Activated B cell treated with CpG ODN at 0.5 μM for 24 hours (primary cell): Measurements from ENCODE around the gene GALNT2. TPM values are rescaled to one million over a fixed set of nuclear protein-coding genes. Genes with fewer than 3 reads are reported as not detected.

Experiments used
- ATAC-seq: fragments of 200-7000 bp; cut with Tn5 transposase; one replicate; pipeline ENCODE4 v1.10.0; 2021; ENCODE audit warnings: low read depth, mild to moderate bottlenecking, moderate library complexity
- CTCF ChIA-PET: fragments of 350-600 bp; sonication (Branson Sonifier 250); formaldehyde crosslinking; loops from one replicate; lab custom pipeline; 2021; ENCODE audit warnings: antibody characterized with exemption; lab: Charles Lee
- POLR2A ChIA-PET: fragments of 350-600 bp; sonication (Branson Sonifier 250); formaldehyde crosslinking; loops from one replicate; lab custom pipeline; 2021; ENCODE audit warnings: antibody characterized with exemption; lab: Charles Lee
- DNase-seq: peaks from one replicate; pipeline ENCODE4 v3.0.0; 2022
- H3K27ac Mint-ChIP-seq: one replicate; pipeline ENCODE4 v1.8.0; 2020; ENCODE audit warnings: mixed read lengths
- H3K27me3 Mint-ChIP-seq: one replicate; pipeline ENCODE4 v1.8.0; 2021; ENCODE audit warnings: mixed read lengths
- H3K36me3 Mint-ChIP-seq: one replicate; pipeline ENCODE4 v1.8.0; 2021; ENCODE audit warnings: low read depth, mixed read lengths
- H3K4me1 Mint-ChIP-seq: one replicate; pipeline ENCODE4 v1.8.0; 2021; ENCODE audit warnings: mixed read lengths
- H3K4me3 Mint-ChIP-seq: one replicate; pipeline ENCODE4 v1.8.0; 2020; ENCODE audit warnings: mild to moderate bottlenecking, mixed read lengths
- H3K9me3 Mint-ChIP-seq: one replicate; pipeline ENCODE4 v1.8.0; 2020; ENCODE audit warnings: mixed read lengths
- CTCF ChIP-seq: fragments of 200-600 bp; IDR thresholded peaks from one replicate; pipeline ENCODE4 v1.8.0; 2022; ENCODE audit warnings: antibody characterized with exemption, mild to moderate bottlenecking
- intact Hi-C: fragments of 100-400 bp; cut with micrococcal nuclease; formaldehyde crosslinking; loops from one replicate; pipeline ENCODE4 v1.15.1; 2024
- total RNA-seq: library from RNA; stranded (reverse); gene quantifications from 2 replicates; pipeline ENCODE4 v1.2.3, GENCODE V29; 2022

GALNT2 gene
- total RNA-seq, 1 donor from 2014 or later = 108 TPM

DNA sequence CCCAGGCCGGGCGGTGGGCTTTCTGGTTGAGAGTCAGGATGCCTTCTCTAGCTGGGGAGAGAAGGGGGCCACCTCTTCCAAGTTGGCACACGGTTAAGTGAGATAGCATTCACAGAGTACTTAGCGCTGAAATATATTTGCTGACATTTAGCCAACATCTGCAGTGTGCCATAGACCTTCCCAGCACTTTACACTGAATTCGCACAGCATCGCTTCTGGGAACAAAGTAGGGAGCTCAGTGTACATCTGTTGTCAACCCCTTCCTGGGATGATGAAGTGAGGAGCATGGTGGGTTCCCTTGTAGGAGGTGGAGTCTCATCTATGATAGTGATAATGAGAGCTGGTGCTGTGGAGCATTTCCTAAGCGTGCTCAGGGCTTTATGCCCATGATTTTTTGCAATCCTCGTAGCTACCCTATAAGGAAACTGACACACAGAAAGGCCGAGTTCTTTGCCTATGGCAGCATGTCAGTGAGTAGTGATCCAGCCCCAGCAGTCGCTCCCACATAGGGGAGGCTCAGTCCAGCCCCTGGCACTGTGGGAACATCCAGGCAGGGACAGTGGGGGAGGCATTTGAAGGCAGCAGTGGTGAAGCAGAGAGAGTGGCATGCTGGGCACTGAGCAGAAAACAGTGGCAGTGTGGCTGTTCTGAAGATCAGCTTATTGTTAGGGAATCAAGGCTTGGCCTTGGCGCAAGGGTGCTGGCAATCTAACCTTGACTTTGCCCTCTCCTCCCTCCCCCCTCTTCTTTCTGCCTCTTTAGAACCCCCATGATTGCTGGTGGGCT, 182.8 kb downstream of the GALNT2 start:
- no peak for ATAC-seq
- H3K36me3 Mint-ChIP-seq = peaks cover 92% of the 10 kb centered on the region
- H3K4me3 Mint-ChIP-seq = no peak overlapping the region
- intact Hi-C loops = no loop called here
- peaks cover 10% of the 10 kb centered on the region for H3K4me1 Mint-ChIP-seq
- ChIA-PET POLR2A (no interaction called here), CTCF (no interaction called here)
- TF ChIP-seq CTCF = no peak
- no peak for DNase-seq
- no peaks in the 10 kb centered on the region for H3K9me3 Mint-ChIP-seq
- no peak overlapping the region for H3K27ac Mint-ChIP-seq
- H3K27me3 Mint-ChIP-seq = no peaks in the 10 kb centered on the region

GRCh38 chr1:230250666-230251065, 183.6 kb downstream of the GALNT2 start:
- Mint-ChIP-seq H3K9me3 (no peaks in the 10 kb centered on the region), H3K4me1 (peaks cover 10% of the 10 kb centered on the region), H3K27me3 (no peaks in the 10 kb centered on the region), H3K4me3 (no peak overlapping the region), H3K36me3 (peaks cover 92% of the 10 kb centered on the region), H3K27ac (no peak overlapping the region)
- CTCF ChIA-PET = no interaction called here
- DNase-seq (no peak), ATAC-seq (no peak)
- intact Hi-C loops = no loop called here
- TF ChIP-seq CTCF = no peak
- POLR2A ChIA-PET = no interaction called here

- H3K4me1 Mint-ChIP-seq = peaks cover 10% of the 10 kb centered on the region
- intact Hi-C loops = no loop called here
- POLR2A ChIA-PET = no interaction called here
These were observed 184.7 kb downstream of the GALNT2 start for GRCh38 chr1:230251644-230252191.

DNA sequence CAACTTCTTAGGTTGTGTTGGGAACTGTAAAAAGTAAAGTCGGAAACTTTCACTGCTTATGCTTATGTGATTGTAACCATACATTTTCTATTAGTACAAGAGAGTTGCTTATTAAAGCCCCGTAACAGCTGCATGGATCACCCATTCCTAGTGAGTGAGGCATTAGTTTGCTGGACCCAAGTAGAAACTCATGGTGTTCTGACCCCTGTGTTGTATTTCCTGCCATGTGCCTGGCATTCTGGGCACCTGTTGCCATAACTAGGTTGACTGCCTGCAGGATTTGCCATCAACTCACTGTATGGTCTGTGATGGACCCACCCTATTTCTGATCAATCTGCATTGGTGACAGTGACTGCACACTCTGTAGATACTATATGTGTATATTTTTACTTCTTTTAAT, 186.1 kb downstream of the GALNT2 start:
- no peak for ATAC-seq
- peaks cover 10% of the 10 kb centered on the region for H3K4me1 Mint-ChIP-seq
- ChIA-PET POLR2A (no interaction called here), CTCF (no interaction called here)
- DNase-seq = no peak
- no peak overlapping the region for H3K27ac Mint-ChIP-seq
- intact Hi-C loops = no loop called here
- no peaks in the 10 kb centered on the region for H3K27me3 Mint-ChIP-seq
- H3K9me3 Mint-ChIP-seq = peaks cover 2% of the 10 kb centered on the region
- no peak overlapping the region for H3K4me3 Mint-ChIP-seq
- TF ChIP-seq CTCF = no peak
- H3K36me3 Mint-ChIP-seq = peaks cover 95% of the 10 kb centered on the region

More at GRCh38 chr1:230251644-230252191, 184.7 kb downstream of the GALNT2 start:
- ATAC-seq (peak; percentile 52), DNase-seq (no peak)
- TF ChIP-seq CTCF = no peak
- CTCF ChIA-PET = interaction anchor here (0.6 kb wide), 1 partner anchor 59 kb away, joined by 3 read pairs; no protein-coding TSS in a partner anchor
- Mint-ChIP-seq H3K27me3 (no peaks in the 10 kb centered on the region), H3K9me3 (no peaks in the 10 kb centered on the region), H3K4me3 (no peak overlapping the region), H3K36me3 (peaks cover 92% of the 10 kb centered on the region), H3K27ac (no peak overlapping the region)

GRCh38 chr1:230254265-230254664, 187.2 kb downstream of the GALNT2 start:
- Mint-ChIP-seq H3K4me1 (peaks cover 11% of the 10 kb centered on the region), H3K27ac (no peak overlapping the region), H3K9me3 (peaks cover 5% of the 10 kb centered on the region), H3K27me3 (no peaks in the 10 kb centered on the region), H3K36me3 (peaks cover 95% of the 10 kb centered on the region), H3K4me3 (no peak overlapping the region)
- CTCF ChIA-PET = no interaction called here
- ATAC-seq (no peak), DNase-seq (no peak)
- intact Hi-C loops = no loop called here
- POLR2A ChIA-PET = no interaction called here
- no peak for TF ChIP-seq CTCF
